ENCODE data around the gene GNG8.

Gene GNG8

DNA sequence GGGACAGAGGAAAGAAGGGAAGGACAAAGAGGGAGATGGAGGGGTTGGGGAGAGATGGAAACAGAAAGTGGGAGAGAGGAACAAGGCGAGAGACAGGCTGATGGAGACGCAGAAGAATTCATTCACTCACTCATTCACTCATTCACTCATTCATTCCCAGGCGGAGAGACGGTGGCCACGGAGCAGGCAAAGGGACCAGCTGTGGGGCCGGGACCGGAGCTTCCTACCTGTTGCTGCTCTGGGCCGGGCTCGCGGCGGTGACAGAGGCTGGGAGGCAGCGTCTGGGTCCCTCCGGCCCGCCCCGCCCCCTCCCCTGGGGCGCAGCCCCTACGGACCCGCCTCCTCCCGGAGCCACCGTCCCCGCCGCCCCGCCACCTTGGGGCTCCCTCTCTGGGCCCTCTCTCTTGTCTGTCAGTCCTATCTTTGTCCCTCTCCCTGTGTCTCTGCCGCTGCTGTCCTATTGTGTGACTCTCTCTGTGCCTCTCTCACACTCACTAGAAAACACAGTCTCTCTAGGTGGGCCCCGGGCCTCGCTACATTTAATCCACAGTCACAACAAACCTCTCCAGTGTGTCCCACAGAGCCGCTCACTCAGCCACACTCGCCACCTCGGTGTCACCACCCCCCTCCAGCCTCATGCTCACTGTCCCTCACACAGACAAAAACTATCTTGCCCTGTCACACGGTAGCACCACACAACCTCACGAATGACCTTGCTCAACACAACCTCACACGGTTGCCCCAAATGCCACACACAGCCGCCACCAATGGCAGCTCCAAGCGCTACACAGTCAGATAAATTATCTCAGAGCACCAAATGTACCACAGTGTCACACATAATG, at the start of gene GNG8:
Gene GNG8 (minus strand): TSS at position 283 of the 842 bp plus-strand sequence. CDS start 1,520 bp downstream, outside the sequence.
- no peak for DNase-seq

DNA sequence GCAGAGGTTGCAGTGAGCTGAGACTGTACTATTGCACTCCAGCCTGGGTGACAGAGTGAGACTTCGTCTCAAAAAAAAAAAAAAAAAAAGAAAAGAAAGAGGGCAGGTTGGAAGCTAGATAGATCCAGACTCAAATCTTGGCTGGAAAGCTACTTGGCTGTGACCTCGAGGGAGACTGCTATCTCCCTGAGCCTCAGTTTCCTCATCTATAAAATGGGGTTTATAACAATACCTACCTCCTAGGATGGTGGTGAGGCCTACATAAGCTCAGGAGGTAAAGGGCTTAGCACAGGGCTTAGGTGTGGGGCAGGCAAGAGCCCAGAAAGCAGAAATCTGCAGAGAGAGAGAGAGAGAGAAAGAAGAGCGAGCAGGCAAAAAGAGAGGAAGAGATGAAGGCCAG, 49.2 kb upstream of the GNG8 start:
- no peak for DNase-seq

DNA sequence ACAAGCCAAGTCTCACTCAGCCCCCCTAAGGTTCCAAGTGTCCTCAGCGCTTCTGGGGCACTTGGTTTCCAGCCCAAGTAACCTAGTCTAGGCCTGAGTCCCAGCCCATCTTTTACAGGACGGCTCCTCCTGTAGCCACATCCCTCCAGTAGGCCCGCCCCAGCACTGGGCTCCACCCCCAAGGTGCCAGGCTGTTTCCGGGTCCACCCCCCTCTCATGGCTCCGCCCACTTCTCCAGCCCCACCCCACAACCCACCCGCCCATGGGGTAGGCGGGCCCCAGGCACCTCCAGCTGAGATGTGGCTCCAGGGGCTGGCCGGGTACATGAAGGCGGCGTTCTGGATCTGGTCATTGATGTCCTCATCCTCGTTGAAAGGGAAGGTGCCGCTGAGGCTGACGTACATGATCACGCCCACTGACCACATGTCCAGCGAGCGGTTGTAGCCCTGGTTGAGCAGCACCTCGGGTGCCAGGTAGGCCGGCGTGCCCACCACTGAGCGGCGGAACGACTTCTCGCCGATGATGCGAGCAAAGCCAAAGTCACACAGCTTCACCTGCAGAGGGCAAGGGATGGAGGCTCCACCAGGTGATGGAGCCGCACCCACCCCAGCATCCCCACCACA, 42.2 kb upstream of the GNG8 start:
- DNase-seq, result no peak

DNA sequence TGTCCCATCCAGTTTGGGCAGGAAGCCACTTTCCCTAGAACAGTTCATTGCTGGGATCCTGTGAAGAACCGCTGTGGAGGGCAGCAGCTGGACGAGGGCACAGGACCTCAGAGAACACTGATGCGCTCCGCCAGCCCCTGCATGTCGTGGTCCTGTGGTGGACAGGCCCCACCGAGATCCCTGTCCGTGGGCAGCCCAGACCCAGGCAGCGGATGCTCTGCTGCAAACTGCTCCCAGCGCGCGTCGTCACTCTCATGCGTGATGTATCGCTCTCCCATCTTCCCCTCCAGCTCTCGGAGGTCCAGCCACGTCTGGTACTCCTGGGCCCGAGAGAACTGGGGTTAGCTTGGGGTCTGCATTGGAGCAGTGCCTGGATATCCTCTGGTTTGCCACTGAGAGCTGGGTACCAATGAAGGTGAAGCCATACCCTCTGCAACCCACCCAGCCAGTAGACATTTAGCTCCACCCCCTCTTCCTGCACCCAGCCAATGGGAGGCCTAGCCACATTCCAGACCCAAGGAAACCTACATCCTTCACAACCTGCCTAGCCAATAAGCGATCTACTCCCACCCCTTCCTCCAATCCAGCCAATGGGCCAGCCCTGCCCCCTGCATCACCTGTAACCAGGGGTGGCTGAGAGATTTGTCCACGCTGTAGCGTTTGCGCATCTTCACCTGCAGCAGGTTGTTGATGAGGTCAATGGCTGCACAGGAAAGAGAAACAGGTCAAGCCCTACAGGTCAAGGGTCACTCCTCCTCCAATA, 38.6 kb upstream of the GNG8 start:
- DNase-seq, result no peak

DNA sequence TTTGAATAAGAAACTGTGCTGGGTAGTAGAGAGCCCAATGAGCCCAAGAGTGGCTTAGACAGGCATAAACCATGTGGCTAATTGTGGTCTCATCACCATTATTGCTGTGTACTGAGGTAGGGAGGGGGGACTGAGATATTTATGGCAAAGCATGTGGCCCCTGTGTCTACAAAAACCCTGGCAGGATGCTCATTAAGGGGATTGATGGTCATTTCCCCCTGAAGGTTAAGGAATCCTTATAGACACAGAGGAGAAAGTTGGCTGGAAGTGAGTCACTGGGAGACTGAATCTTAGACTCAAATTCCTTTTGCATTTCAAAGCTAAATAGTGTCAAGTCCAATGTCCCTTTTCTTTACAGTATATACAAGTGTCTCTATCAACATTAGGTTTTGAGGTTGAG, 34.8 kb upstream of the GNG8 start:
- DNase-seq, result peak; percentile 58

DNA sequence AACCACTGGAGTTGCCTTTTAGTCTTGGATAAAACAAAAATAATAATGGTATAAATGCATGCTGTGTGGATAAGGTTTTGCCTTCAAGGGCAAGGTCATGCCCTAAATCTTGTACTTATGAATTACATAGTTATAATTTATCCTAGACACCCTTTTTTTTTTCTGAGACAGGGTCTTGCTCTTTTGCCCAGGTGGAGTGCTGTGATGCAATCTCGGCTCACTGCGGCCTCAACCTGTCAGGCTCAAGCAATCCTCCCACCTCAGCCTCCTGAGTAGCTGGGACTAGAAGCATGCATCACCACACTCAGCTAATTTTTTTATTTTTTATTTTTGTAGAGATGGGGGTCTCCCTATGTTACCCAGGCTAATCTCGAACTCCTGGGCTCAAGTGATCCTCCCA, 32.7 kb upstream of the GNG8 start:
- DNase-seq, result no peak

DNA sequence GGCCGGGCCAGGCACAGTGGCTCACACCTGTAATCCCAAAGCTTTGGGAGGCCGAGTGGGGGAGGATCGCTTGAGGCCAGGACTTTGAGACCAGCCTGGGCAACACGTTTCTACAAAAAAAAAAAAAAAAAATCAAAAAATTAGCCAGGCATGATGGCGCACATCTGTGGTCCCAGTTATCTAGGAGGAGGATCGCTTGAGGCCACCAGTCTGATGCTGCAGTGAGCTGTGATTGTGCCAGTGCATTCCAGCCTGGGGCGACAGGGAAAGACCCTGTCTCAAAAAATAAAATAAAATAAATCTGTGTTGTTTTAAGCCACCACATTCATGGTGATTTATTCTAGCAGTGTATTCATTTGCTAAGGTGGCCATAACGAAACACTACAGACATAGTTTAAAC, 29.1 kb upstream of the GNG8 start:
- no peak for DNase-seq

DNA sequence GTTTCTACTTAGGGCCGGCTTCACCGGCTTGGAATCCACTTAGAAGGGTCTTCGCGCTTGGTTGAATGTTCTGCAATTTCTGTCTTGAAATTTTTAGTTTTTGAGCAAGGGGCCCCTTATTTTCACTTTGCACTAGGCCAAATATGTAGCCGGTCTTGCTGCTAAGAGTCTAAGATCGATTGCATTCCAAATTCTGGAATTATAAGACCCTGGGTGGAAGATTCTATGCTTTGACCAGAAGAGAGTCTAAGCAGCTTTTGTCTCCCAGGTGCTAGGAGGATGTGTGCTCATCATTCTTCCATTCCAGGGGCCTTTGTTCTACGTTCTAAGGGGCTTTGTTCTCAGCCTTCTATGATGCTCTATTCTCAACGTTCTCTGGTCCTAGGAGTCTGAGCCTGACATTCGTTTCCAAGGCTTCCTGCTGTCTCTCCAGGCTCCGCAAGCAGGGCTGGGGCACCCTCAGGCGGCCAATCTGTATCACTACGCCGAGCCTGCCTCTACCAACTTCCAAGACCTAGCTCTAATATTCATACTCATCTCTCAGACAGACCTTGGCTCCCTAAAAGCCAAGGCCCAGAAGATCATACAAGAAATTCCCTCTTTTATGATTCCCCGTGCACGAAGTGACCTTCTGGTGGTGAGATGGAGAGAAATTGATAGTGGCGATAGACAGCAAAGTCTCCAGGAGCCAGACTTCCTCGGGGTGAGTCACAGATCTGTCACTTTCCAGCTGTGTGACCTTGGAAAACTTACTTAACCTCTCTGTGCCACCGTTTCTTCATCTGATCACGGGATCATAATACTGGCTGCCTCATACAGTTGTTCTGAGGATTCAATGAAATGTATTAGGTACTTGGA, 26.0 kb upstream of the GNG8 start:
- DNase-seq, result peak; percentile 85

DNA sequence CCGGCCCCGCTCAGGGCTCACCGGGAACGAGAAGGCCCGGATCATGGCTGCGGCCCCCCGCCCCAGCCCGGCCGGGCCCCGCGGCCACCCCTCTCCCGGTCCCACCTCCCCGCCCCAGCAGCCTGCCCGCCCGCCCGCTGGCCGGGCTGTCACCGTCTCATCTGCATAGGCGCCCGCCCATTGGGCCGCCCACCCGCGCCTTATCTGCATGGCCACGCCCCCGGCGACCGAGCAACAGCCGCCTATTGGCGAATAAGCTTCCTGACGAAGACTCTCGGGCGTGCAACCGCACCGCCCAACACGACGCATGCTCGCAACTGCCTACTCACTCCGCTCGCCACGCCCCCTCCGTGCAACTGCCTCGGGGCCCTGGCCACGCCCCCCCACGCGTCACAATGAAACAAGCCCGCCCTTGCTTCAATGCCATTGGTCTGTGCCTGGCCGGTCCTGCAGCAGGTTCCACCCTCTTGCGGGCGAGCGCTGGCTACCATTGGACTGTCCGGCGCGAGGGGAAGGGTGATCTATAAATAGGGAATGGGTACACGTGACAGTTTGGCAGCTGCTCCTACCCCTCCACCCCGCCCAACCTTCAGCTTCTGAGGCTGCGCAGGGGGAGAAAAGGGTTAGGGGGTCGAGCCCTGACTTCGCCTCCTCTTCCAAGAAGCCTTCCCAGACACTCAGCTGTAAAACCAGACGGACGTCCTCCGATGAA, 25.2 kb upstream of the GNG8 start, which contains the start of gene DACT3:
Gene DACT3 (minus strand): TSS at position 163 of the 712 bp plus-strand sequence. CDS start 118 bp downstream, at position 45.
- DNase-seq, result peak; percentile 100

DNA sequence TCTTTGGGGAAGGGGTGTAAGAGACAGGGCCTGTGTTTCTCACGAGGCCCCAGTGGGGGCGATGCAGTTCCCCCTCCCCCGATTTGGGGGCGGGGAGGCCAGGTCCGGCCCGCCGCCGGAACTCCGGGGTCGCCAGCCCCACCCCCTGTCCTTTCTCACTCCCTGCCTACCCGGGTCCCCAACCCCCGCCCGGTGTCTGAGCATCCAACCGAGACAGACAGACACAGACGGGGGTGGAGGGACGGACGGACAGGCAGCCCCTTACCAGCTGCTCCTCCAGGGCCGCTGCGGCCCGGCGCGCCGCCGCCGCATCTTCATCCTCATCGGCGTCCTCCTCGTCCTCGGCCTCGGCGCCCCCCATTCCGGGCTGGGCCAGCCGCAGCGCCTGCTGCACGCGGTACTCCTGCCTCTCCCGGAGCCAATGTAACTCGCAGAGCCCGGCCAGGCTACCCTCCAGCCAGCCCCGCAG, 24.6 kb upstream of the GNG8 start:
- DNase-seq, result peak; percentile 6

DNA sequence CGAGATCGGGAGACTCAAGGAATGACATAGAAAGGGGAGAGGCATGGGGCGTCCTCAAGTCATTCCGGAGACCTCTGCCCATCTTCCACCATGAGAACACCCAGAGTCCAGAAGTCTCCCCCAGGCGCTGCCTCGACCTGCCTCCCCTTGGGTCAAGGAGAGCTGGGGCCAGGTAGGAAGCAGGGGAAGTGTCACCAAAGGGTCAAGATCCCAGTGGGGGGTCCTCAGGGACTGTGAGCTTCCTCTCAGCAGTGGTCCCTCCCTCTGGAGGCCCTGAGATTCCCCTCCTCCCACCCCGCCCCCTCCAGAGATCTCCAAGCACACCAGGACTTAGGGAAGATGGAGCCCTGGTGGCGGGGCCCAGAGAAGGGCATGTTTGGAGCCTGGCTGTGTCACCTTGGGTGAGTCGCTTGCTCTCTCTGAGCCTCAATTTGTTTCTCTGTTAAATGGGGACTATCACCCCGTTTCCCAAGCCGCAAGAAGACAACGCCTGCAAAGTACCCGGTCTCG, 24.1 kb upstream of the GNG8 start:
- DNase-seq, result peak; percentile 60

DNA sequence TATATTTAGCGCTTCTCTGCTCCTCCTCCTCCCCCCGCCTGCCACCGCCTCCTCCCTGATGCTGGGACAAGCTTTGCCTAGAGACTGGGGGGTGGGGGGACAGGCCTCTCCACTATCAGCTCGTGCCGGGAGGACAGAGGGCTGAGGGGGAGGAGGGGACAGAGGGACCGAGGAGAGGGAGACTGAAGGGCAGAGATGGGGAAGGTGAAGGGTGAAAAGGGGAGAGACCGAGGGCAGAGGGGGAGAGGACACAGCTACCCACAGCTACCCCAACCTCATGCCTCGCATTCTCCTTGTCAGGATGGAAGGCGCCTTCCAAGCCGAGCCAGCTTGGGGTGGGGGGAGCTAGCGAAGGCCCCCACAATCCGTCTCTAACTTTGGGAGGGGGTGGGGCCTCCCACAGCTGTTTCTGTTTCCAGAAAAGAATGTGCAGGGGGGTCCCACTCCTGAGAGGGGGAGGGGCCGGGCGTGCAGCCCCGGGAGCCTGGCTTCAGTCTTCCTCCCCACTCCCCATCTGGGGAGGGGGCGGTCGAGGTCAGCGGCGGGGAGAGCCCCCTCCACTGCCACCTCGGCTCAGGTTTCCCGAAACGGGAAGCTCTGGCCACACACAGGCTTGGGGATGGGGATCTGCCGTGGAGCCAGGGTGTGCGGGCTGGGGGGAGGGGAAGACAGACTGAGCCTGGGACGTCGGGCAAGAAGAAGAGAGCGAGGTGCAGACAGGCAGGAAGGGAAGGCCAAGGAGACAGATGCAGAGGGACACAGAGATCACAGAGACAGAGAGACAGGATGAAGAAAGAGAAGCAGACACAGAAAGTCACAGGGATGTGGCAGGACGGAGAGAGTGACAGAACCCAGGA, 23.4 kb upstream of the GNG8 start:
- DNase-seq, result peak; percentile 63

DNA sequence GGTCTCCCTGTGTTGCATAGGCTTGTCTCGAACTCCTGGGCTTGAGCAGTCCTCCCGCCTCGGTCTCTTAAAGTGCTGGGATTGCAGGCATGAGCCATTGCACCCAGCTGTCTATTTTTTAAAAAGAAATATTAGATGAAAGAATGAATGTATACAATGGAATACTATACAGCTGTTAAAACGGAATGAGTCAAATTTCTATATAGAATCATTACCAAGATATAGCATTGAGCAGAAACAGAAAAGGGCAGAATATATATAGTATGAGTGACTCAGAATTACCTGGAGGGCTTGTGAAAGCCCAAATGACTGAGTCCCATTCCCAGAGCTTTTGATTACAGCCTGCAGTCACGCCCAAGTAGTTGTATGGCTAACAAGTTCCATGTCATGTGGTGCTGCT, 20.5 kb upstream of the GNG8 start:
- no peak for DNase-seq

DNA sequence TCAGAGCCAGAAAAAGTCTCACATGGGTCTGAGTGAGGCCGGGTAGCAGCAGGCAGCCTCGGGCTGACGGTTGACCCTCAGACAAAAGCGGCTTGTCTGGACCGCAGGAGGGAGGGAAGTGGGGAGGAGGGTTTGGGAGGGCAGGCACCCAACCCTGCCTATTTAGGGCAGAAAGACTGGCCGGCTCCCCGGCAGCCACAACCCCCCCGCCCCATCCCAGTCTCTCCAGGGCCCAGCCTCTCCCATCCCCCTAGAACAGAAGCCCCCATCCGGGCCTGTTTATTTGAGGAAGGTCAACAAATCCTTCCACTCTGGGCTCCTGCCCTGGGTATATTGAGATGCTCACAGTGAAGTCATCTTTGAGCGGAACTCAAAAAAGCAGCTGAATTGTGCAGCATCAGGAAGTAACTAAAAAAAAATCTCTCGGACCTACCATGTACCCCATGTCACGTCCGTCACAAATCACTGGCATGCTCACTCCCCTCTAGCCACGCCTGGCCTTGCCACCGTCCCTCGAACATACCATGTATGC, 18.7 kb upstream of the GNG8 start:
- DNase-seq, result no peak

DNA sequence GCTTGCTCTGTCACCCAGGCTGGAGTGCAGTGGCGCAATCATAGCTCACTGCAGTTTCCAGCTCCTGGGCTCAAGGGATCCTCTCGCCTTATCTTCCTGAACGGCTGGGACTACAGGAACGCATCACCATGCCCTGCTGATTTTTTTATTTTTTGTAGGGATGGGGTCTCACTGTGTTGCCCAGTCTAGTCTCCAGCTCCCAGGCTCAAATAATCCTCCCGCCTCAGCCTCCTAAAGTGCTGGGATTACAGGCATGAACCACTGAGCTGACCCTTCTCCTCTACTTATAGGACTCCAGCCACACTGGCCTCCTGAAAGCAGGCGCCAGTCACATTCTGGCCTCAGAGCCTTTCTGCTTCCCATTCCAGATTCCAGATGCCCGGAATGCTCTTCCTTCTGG, 14.4 kb upstream of the GNG8 start:
- no peak for DNase-seq

DNA sequence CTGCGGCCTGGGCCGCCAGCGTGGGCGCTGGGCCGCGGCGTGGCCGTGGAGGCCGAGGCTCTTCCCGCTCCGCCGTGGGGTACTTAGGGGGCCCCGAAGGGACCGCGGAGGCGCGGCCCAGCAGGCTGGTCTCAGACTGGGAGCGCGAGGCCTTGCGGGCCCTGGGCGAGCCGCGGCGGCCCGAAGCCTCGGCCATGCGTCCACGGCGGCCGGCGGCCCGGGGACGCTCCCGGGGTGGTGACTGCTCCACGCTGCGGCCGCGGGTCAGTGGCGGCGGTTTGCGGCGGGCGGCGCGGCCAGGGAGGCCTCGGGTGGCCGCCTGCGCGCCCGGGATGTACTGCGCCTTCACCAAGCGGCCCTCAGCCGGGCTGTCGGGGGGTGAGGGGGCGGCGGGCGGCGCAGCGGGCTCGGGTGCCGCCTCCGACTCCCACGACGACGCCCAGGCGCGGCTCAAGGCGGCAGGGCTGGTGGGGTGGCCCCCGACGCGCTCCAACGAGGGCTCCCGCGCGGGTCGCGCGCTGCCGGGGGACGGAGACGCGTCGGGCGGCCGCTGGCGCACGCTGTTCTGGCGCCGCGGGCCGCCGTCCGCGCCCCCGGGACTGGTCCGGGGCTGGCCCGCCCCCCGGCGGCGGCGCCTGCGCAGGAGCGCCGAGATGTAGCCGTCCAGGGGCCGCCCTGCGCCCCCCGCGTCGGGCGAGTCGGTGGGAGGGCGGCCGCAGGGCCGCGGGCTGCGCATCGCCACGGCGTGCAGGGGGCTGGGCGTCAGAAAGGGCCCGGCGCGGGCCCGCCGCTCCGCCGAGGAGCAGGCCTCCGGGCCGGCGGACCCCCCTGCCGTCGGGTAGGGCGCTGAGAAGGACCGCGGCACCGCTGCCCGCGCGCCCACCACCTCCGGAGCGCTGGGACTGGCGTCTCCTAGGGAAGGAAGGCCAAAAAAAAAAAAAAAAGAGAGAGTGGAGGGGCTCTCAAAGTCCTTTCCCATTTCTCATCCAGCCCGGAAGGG, 13.3 kb upstream of the GNG8 start:
- no peak for DNase-seq

DNA sequence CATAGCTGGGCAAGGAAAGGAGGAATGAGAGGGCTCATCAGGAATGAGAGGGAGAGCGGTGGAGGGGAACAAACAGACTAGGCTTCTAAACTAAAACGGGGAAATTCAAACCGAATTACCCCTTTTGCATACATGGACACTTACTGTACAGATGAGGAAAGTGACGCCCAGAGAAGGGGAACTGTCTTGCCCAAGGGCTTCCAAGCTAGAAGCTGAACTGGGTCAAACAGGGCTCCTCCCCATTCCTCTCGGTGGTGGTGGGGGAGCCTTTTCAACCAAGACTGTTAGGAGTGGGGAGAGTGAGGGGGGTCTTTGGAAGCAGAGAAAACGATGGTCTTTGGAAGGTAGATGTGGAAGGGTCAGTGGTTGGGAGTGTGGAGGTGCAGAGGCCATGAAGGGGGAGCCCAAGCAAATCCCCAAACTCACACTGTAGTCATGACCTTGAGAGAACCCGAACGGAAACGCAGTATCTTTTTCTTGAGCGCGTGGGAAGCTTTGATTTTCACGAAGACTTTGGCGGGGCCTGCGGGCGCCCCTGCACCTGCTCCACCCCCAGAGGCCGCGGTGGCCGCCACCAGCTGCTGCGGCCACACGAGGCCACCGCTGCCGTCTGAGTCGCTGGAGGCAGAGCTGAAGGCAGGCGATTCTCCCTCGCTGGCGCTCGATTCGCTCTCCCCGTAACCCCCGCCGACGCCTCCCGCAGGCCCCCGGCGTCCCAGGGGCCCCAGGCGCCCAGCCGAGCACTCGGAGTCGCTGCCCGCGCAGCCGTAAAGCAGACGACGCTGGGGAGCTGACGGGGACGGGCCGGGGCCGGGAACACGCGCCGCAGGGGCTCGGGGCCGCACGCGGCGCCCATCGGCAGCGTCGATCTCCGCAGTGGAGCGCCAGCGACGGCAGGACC, 12.3 kb upstream of the GNG8 start:
- no peak for DNase-seq

DNA sequence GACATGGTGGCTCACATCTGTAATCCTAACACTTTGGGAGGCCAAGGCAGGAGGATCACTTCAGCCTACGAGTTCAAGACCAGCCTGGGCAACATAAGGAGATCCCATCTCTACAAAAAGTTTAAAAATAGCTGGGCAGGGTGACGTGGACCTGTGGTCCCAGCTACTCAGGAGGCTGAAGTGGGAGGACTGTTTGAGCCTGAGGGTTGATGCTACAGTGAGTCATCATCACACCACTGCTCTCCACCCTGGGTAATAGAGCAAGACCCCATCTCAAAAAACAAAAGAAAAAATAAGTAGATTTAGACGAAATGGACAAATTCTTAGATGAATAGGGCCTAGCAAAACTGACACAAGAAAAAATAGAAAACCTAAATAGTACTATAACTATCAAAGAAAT, 10.4 kb upstream of the GNG8 start:
- no peak for DNase-seq

Measured in fibroblast of skin of right quadriceps (primary cell).